H1 (cell line): Measurements from ENCODE around the gene TTC24. TPM values are rescaled to one million over a fixed set of nuclear protein-coding genes. Genes with fewer than 3 reads are reported as not detected.

Experiments
- CBX8 ChIP-seq: fragments of 300-800, 300-1000 bp; sonication (generic); IDR thresholded peaks from 2 replicates; pipeline ENCODE4 v1.7.1; 2016; ENCODE audit warnings: low read depth, low read length, borderline replicate concordance
- CEBPB ChIP-seq: IDR thresholded peaks from 2 replicates; pipeline ENCODE4 v1.6.1; 2012; ENCODE audit warnings: low read depth, low read length
- CHD2 ChIP-seq: IDR thresholded peaks from 2 replicates; pipeline ENCODE4 v1.6.1; 2012; ENCODE audit warnings: low read length, improper control_type of control experiment
- CTCF ChIP-seq, 3 experiments: IDR thresholded peaks; 1 replicate in 2 of 3; 2 replicates in 1 of 3; pipeline versions ENCODE4 v1.5.1 to v1.6.1; 2011; ENCODE audit warnings: low read length in 3 of 3, mild to moderate bottlenecking in 3 of 3, inconsistent platforms in 2 of 3, low read depth in 1 of 3, moderate library complexity in 1 of 3; ENCODE audit not compliant: insufficient read depth in 1 of 3; ENCODE audit errors: control extremely low read depth in 1 of 3
- EGR1 ChIP-seq: IDR thresholded peaks from 2 replicates; pipeline ENCODE4 v1.6.1; 2011; ENCODE audit warnings: low read depth, low read length, borderline replicate concordance
- EP300 ChIP-seq, 2 experiments: IDR thresholded peaks; 1 replicate in 1 of 2; 2 replicates in 1 of 2; pipeline ENCODE4 v1.6.1; 2011 to 2012; ENCODE audit warnings: low read depth in 2 of 2, low read length in 2 of 2, mild to moderate bottlenecking in 2 of 2, borderline replicate concordance in 1 of 2, inconsistent platforms in 1 of 2, moderate library complexity in 1 of 2
- EZH2 ChIP-seq: fragments of 200-600 bp; sonication (generic); IDR thresholded peaks from 2 replicates; pipeline ENCODE4 v1.7.1; 2012; ENCODE audit warnings: low read depth, mild to moderate bottlenecking, moderate library complexity, low read length, inconsistent platforms; ENCODE audit not compliant: severe bottlenecking
- KDM1A ChIP-seq: fragments of 200-600, 300-600 bp; sonication (generic); IDR thresholded peaks from 2 replicates; pipeline ENCODE4 v1.7.1; 2016; ENCODE audit warnings: mild to moderate bottlenecking, low read length, borderline replicate concordance
- KDM4A ChIP-seq: IDR thresholded peaks from one replicate; pipeline ENCODE4 v1.7.1; 2012; ENCODE audit warnings: low read depth, mild to moderate bottlenecking, moderate library complexity, low read length, inconsistent platforms; ENCODE audit not compliant: severe bottlenecking
- PHF8 ChIP-seq: fragments of 200-600 bp; sonication (generic); conservative IDR thresholded peaks from 2 replicates; pipeline ENCODE4 v1.7.1; 2012; ENCODE audit warnings: low read depth, mild to moderate bottlenecking, inconsistent platforms, low read length, moderate library complexity
- RNF2 ChIP-seq: fragments of 200-900, 300-1000 bp; sonication (generic); IDR thresholded peaks from 2 replicates; pipeline ENCODE4 v1.7.1; 2016; ENCODE audit warnings: borderline replicate concordance, low read depth, mild to moderate bottlenecking, antibody characterized with exemption, low read length; ENCODE audit not compliant: poor library complexity, severe bottlenecking; ENCODE audit errors: missing control alignments
- SIN3A ChIP-seq, 2 experiments: IDR thresholded peaks in 1 of 2; conservative IDR thresholded peaks in 1 of 2; 2 replicates each; pipeline ENCODE4 v1.6.1; 2011 to 2012; ENCODE audit warnings: low read length in 2 of 2, improper control_type of control experiment in 1 of 2, low read depth in 1 of 2, mild to moderate bottlenecking in 1 of 2
- SIRT6 ChIP-seq: IDR thresholded peaks from one replicate; pipeline ENCODE4 v1.7.1; 2012; ENCODE audit warnings: low read length, inconsistent platforms
- SIX5 ChIP-seq: IDR thresholded peaks from 2 replicates; pipeline ENCODE4 v1.6.1; 2011; ENCODE audit warnings: mild to moderate bottlenecking, low read depth, low read length
- SRF ChIP-seq: IDR thresholded peaks from 2 replicates; pipeline ENCODE4 v1.6.1; 2011; ENCODE audit warnings: mild to moderate bottlenecking, low read depth, low read length, moderate library complexity
- TAF7 ChIP-seq: optimal IDR thresholded peaks from 2 replicates; pipeline ENCODE3; 2011; ENCODE audit warnings: low read depth, mild to moderate bottlenecking, inconsistent platforms, low read length, moderate library complexity, borderline replicate concordance
- USF2 ChIP-seq: IDR thresholded peaks from 2 replicates; pipeline ENCODE4 v1.6.1; 2011; ENCODE audit warnings: low read length, improper control_type of control experiment
- YY1 ChIP-seq: IDR thresholded peaks from 2 replicates; pipeline ENCODE4 v1.6.1; 2011; ENCODE audit warnings: low read depth, mild to moderate bottlenecking, low read length
- ZNF274 ChIP-seq: IDR thresholded peaks from 2 replicates; pipeline ENCODE4 v1.7.0; 2012; ENCODE audit warnings: low read length, borderline replicate concordance; ENCODE audit errors: extremely low read depth
- polyA plus RNA-seq, 7 experiments: library from polyadenylated mRNA; depleted of rRNA in 3 of 7; stranded (reverse) in 5 of 7; unstranded in 2 of 7; fragments of >200 nt in 5 of 7; fragments of 200-250 nt in 2 of 7; gene quantifications; 1 replicate in 5 of 7; 2 replicates in 1 of 7; 4 replicates in 1 of 7; pipeline versions ENCODE4 v1.2.1 to v1.2.3, GENCODE V29; 2011 to 2013; ENCODE audit warnings: missing spikeins in 2 of 7, mixed read lengths in 2 of 7
- total RNA-seq: library from RNA; stranded (reverse); fragmentation: NEBNext Ultra II Directional; extraction: Animal tissue kit (Norgen Biotek cat#: 25700); gene quantifications from 2 replicates; pipeline ENCODE4 v1.2.1, GENCODE V29; 2021

Gene TTC24
- total and polyA plus RNA-seq, 2 of the 8 experiments (the other 6 are each of a cell fraction or from before 2014, with no cell fraction given) = 0.08 TPM; not detected in 1

- no peak for TF ChIP-seq USF2
- TF ChIP-seq CHD2 = no peak
- no peak for TF ChIP-seq KDM1A
- no peak for TF ChIP-seq CBX8
- peak; percentile 55 for TF ChIP-seq RNF2
- TF ChIP-seq SIN3A (conservative IDR thresholded peaks at IDR 0.05 in 1 of 2, IDR thresholded peaks at IDR 0.05 in 1 of 2; ENCODE audit: low read depth in 1 of 2, low read length in 2 of 2) = 0 out of 4 replicates have a peak, but pooled peaks of 1 of the 2 experiments have one; percentile 22
- TF ChIP-seq EP300 (IDR thresholded peaks at IDR 0.05; ENCODE audit: borderline replicate concordance in 1 of 2, low read depth in 2 of 2, low read length in 2 of 2) = no peak
- peak; percentile 54 to 62 (median 61) for TF ChIP-seq CTCF (IDR thresholded peaks at IDR 0.05; ENCODE audit: control extremely low read depth in 1 of 3, insufficient read depth in 1 of 3, low read depth in 1 of 3, low read length in 3 of 3)
- TF ChIP-seq EGR1 = no peak
- TF ChIP-seq YY1 = no peak; the same call in 1 of the 2 replicates
- peak; percentile 29; the same call in 1 of the 2 replicates for TF ChIP-seq PHF8
- TF ChIP-seq SIX5 = no peak
- no peak for TF ChIP-seq SIRT6
- no peak for TF ChIP-seq ZNF274
- TF ChIP-seq SRF = peak; percentile 56; the same call in 1 of the 2 replicates
- TF ChIP-seq TAF7 = peak; percentile 86
- TF ChIP-seq EZH2 = peak; percentile 82
- peak; percentile 96 for TF ChIP-seq KDM4A
- TF ChIP-seq CEBPB = no peak
These were observed 44.7 kb downstream of the TTC24 start (continued) for GRCh38 chr1:156623946-156624813.
